ENCODE results near the gene ABCA12. TPM values are rescaled to one million over a fixed set of nuclear protein-coding genes. Genes with fewer than 3 reads are reported as not detected.

Gene ABCA12
- total RNA-seq, 1 donor from 2014 or later = 0.08 TPM

DNA sequence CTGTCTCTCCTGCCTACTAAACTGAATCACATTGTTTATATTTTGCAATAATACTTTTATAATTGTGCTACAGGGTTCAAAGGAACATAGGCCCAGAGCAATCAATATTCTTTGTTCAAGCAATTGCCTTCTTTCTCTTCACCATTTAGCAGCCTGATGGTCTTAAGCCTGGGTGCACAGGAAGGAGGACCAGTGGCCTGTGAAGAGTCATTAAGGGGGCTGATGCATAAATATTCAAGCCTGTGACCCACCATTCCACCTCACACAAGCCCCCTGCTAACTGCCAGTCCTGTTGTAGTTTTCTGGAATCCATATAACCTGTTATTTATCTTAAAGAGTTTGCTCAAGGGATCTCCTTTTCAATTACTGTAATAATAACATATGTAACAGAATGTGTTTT lies 56.0 kb downstream of the ABCA12 start:
- Mint-ChIP-seq H3K27me3 (ENCODE audit: unreplicated experiment) (peaks cover 18% of the 10 kb centered on the region), H3K36me3 (ENCODE audit: unreplicated experiment) (no peaks in the 10 kb centered on the region), H3K9me3 (ENCODE audit: unreplicated experiment) (no peaks in the 10 kb centered on the region), H3K4me1 (ENCODE audit: unreplicated experiment) (no peaks in the 10 kb centered on the region), H3K27ac (ENCODE audit: unreplicated experiment) (no peak overlapping the region), H3K4me3 (ENCODE audit: unreplicated experiment) (no peak overlapping the region)
- TF ChIP-seq, protein P1, sequence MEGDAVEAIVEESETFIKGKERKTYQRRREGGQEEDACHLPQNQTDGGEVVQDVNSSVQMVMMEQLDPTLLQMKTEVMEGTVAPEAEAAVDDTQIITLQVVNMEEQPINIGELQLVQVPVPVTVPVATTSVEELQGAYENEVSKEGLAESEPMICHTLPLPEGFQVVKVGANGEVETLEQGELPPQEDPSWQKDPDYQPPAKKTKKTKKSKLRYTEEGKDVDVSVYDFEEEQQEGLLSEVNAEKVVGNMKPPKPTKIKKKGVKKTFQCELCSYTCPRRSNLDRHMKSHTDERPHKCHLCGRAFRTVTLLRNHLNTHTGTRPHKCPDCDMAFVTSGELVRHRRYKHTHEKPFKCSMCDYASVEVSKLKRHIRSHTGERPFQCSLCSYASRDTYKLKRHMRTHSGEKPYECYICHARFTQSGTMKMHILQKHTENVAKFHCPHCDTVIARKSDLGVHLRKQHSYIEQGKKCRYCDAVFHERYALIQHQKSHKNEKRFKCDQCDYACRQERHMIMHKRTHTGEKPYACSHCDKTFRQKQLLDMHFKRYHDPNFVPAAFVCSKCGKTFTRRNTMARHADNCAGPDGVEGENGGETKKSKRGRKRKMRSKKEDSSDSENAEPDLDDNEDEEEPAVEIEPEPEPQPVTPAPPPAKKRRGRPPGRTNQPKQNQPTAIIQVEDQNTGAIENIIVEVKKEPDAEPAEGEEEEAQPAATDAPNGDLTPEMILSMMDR (IDR thresholded peaks at IDR 0.05) = no peak
- DNase-seq (ENCODE audit: extremely low spot score, unreplicated experiment) = no peak

DNA sequence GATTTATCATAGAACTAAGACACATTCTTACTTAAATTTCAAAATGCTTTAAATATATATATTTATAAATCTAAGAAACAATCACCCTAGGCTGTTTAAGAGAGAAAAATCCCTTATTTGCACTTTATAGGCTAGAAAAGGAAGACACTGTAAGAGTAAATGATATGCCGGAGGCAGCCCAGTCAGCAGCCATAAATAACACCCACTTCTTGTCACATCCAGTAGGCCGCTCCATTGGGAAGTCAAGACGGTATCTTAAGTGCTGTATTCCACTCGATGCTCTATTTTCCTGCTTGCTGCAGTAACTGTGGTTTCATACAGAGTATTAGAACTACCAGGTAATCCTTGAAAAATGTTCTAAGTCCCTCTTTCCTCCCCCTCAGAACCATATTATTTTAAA lies 57.9 kb downstream of the ABCA12 start:
- H3K36me3 Mint-ChIP-seq (ENCODE audit: unreplicated experiment) = no peaks in the 10 kb centered on the region
- H3K27ac Mint-ChIP-seq (ENCODE audit: unreplicated experiment) = no peak overlapping the region
- TF ChIP-seq, protein P1 (IDR thresholded peaks at IDR 0.05) = no peak
- no peak overlapping the region for H3K4me3 Mint-ChIP-seq (ENCODE audit: unreplicated experiment)
- H3K4me1 Mint-ChIP-seq (ENCODE audit: unreplicated experiment) = no peaks in the 10 kb centered on the region
- DNase-seq (ENCODE audit: extremely low spot score, unreplicated experiment) = no peak
- H3K9me3 Mint-ChIP-seq (ENCODE audit: unreplicated experiment) = no peaks in the 10 kb centered on the region
- peaks cover 24% of the 10 kb centered on the region for H3K27me3 Mint-ChIP-seq (ENCODE audit: unreplicated experiment)

DNA sequence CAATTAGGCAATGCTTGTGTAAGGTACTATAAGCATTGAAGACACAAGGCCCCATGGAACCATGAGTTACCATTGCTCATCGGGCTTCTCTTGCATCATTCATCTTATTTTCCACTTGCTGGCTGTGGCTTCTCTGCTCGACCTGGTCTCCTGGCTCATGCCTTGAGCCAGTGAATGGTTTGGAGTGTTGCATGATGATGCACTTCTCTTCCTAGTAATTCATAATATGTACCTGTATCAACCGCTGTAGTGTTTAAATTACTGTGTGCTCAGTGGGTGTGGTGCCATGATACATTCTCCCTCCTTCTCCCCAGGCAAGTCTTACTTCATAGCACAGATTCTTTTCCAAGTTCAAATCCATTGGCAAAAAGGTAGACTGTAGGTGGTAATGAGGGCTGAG lies 66.8 kb downstream of the ABCA12 start:
- DNase-seq (ENCODE audit: extremely low spot score, unreplicated experiment) = no peak
- TF ChIP-seq, protein P1 (IDR thresholded peaks at IDR 0.05) = no peak
- no peaks in the 10 kb centered on the region for H3K9me3 Mint-ChIP-seq (ENCODE audit: unreplicated experiment)

DNA sequence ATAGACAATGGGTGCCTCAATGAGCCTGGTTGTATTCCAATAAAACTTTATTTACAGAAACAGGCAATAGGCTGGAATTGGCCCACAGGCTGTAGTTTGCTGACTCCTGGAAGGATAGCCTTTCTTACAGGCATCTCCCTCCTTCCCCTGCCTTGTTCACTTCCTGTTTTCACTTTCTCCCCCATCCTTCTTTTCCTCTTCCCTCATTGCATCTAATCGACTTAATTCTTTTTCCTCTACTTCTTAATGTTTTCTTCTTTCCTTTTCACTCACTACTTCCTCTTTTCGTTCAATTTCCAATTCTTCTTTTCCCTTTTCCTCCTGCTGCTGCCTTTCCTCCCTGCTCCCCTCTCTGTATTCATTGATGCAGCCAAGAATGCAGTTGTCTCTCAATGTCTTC lies 70.0 kb downstream of the ABCA12 start:
- no peaks in the 10 kb centered on the region for H3K36me3 Mint-ChIP-seq (ENCODE audit: unreplicated experiment)
- H3K4me3 Mint-ChIP-seq (ENCODE audit: unreplicated experiment) = no peak overlapping the region
- H3K27ac Mint-ChIP-seq (ENCODE audit: unreplicated experiment) = no peak overlapping the region
- no peaks in the 10 kb centered on the region for H3K4me1 Mint-ChIP-seq (ENCODE audit: unreplicated experiment)
- DNase-seq (ENCODE audit: extremely low spot score, unreplicated experiment) = no peak
- no peaks in the 10 kb centered on the region for H3K9me3 Mint-ChIP-seq (ENCODE audit: unreplicated experiment)
- no peaks in the 10 kb centered on the region for H3K27me3 Mint-ChIP-seq (ENCODE audit: unreplicated experiment)
- TF ChIP-seq, protein P1 (IDR thresholded peaks at IDR 0.05) = no peak

More for the DNA sequence above, 66.8 kb downstream of the ABCA12 start:
- Mint-ChIP-seq H3K27ac (ENCODE audit: unreplicated experiment) (no peak overlapping the region), H3K4me1 (ENCODE audit: unreplicated experiment) (no peaks in the 10 kb centered on the region), H3K4me3 (ENCODE audit: unreplicated experiment) (no peak overlapping the region), H3K27me3 (ENCODE audit: unreplicated experiment) (peaks cover 9% of the 10 kb centered on the region), H3K36me3 (ENCODE audit: unreplicated experiment) (no peaks in the 10 kb centered on the region)

DNA sequence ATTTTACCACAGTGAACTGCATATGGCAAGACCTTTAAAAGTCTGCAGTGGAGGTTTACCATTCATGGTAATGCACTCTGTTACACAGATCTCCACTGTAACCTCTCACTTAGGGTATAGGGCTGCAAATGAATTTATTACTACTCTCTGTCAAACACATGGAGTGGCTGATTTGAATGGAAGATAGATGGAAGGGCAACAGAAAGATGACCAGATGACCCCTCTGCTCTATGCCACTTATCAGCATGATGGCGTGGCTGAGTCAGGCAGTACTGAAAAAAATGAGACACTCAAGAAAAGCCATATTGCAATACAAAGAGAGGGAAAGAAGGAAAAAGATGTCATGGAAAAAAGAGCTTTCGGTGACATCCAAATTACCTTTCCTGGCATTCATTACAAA lies 72.3 kb downstream of the ABCA12 start:
- no peak for DNase-seq (ENCODE audit: extremely low spot score, unreplicated experiment)
- Mint-ChIP-seq H3K27ac (ENCODE audit: unreplicated experiment) (no peak overlapping the region), H3K27me3 (ENCODE audit: unreplicated experiment) (no peaks in the 10 kb centered on the region), H3K36me3 (ENCODE audit: unreplicated experiment) (no peaks in the 10 kb centered on the region), H3K9me3 (ENCODE audit: unreplicated experiment) (no peaks in the 10 kb centered on the region), H3K4me1 (ENCODE audit: unreplicated experiment) (peaks cover 1% of the 10 kb centered on the region), H3K4me3 (ENCODE audit: unreplicated experiment) (no peak overlapping the region)
- TF ChIP-seq, protein P1 (IDR thresholded peaks at IDR 0.05) = no peak
